WI38 (cell line): ENCODE data around the gene KDM6B.

Source experiments
- H3K4me3 ChIP-seq: 2 replicates; pipeline ENCODE4 v1.5.1; 2011; ENCODE audit warnings: low read depth, mild to moderate bottlenecking, control low read depth, low read length
- TF ChIP-seq, protein P1 (sequence below): IDR thresholded peaks from 2 replicates; pipeline ENCODE4 v1.5.1; 2012; ENCODE audit warnings: low read depth, mild to moderate bottlenecking, control low read depth, low read length

KDM6B gene

DNA sequence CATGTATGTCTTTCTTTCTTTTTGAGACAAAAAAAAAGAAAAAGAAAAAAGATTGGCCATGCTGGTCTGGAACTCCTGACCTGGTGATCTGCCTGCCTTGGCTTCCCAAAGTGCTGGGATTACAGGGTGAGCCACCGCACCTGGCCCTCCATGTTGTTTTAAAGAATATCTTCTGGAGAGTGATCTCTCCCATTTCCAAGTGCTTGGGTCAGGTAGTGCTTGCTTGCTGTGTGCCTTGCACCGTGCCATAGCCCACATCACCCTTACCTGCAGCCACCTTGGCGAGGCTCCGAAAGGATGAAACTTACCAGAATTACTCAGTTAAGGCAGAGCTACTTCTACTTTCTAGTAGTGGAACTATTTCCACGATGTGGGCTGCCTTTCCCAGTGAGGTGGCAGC lies 19.0 kb upstream of the KDM6B start:
- no peak overlapping the region for H3K4me3 ChIP-seq
- TF ChIP-seq, protein P1, sequence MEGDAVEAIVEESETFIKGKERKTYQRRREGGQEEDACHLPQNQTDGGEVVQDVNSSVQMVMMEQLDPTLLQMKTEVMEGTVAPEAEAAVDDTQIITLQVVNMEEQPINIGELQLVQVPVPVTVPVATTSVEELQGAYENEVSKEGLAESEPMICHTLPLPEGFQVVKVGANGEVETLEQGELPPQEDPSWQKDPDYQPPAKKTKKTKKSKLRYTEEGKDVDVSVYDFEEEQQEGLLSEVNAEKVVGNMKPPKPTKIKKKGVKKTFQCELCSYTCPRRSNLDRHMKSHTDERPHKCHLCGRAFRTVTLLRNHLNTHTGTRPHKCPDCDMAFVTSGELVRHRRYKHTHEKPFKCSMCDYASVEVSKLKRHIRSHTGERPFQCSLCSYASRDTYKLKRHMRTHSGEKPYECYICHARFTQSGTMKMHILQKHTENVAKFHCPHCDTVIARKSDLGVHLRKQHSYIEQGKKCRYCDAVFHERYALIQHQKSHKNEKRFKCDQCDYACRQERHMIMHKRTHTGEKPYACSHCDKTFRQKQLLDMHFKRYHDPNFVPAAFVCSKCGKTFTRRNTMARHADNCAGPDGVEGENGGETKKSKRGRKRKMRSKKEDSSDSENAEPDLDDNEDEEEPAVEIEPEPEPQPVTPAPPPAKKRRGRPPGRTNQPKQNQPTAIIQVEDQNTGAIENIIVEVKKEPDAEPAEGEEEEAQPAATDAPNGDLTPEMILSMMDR: no peak

DNA sequence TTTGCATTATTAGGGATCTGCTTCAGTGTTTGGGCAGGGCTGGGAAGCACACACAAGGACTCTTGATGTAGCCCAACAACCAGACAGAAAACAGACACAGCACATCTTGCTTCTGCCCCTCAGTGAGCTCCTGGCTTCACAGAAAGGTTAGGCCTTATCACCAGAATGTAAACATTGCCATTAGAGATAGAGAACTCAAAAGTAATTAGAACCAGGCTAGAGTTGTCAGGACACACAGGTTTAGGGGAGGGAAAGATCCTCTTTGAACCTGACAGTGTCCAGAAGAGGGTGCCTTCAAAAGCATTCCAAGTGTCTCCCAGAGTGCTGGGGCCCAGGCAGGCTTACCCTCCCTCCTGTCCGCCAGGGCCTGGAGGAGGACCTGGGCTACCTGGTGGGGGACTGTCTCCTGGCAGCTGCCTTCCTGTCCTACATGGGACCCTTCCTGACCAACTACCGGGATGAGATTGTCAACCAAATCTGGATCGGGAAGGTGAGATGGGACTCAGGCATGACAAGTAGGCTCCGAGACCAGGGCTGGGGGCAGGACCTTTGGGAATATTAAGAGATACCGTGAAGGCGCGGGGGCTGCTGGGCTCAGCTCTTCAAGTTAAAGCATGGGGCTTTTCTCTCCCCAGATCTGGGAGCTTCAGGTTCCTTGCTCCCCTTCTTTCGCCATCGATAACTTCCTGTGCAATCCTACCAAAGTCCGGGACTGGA lies 16.9 kb upstream of the KDM6B start:
- H3K4me3 ChIP-seq: no peak overlapping the region
- TF ChIP-seq, protein P1: no peak

DNA sequence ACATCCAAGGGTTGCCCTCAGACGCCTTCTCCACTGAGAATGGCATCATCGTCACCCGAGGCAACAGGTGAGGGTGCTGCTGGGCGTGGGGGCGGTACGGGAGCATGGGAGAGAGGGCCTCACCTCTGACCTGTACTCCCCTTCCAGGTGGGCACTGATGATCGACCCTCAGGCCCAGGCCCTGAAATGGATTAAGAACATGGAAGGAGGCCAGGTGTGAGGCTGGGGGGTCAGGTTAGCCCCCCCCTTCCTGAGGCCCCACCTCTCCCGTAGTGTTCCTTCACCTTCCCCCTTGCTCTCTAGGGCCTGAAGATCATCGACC lies 16.4 kb upstream of the KDM6B start:
- TF ChIP-seq, protein P1: no peak

DNA sequence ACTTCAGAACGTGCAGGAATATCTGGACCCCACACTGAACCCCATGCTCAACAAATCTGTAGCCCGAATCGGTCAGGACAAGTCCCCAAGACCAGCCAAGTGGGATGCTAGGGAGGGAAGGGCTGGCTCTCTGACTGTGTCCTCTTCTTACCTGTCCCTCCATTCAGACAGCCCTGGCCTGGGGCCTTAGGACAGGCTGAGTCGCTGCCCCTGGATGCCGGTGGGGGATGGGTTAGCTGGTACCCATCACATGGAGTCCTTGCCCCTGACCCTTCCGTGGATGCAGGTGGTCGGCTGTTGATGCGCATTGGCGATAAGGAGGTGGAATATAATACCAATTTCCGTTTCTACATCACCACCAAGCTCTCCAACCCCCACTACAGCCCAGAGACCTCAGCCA lies 16.0 kb upstream of the KDM6B start:
- TF ChIP-seq, protein P1: no peak
- no peak overlapping the region for H3K4me3 ChIP-seq

More for the DNA sequence above, 16.4 kb upstream of the KDM6B start:
- H3K4me3 ChIP-seq: no peak overlapping the region

- no peak overlapping the region for H3K4me3 ChIP-seq
- TF ChIP-seq, protein P1: no peak
These were observed 15.0 kb upstream of the KDM6B start for GRCh38 chr17:7818746-7819645.

GRCh38 chr17:7820231-7820630 lies 13.8 kb upstream of the KDM6B start:
- TF ChIP-seq, protein P1: no peak
- no peak overlapping the region for H3K4me3 ChIP-seq

DNA sequence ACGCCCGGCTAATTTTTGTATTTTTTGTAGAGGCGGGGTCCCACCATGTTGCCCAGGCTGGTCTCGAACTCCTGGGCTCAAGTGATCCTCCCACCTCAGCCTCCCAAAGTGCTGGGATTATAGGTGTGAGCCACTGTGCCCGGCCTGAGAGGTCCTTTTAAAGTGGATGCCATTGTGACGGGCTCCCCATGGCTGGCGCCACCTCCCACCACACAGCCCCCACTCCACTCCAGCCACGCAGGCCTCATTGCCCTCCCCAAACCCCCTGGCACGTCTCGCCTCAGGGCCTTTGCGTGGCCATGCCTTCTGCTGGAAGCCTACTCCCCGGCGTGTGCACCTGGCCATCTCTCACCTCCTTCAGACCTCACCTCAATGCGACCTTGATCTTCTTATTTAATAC lies 11.9 kb upstream of the KDM6B start:
- no peak overlapping the region for H3K4me3 ChIP-seq
- TF ChIP-seq, protein P1: no peak
